ENCODE data around the gene TMEM8B. TPM values are rescaled to one million over a fixed set of nuclear protein-coding genes. Genes with fewer than 3 reads are reported as not detected.
"Not testable (repeated sequence)": the region's sequence is repeated elsewhere in the genome, so short reads cannot be mapped to it uniquely, and the experiment has no call there.

TMEM8B gene
- total RNA-seq, 1 donor from 2014 or later = 4.1 TPM

DNA sequence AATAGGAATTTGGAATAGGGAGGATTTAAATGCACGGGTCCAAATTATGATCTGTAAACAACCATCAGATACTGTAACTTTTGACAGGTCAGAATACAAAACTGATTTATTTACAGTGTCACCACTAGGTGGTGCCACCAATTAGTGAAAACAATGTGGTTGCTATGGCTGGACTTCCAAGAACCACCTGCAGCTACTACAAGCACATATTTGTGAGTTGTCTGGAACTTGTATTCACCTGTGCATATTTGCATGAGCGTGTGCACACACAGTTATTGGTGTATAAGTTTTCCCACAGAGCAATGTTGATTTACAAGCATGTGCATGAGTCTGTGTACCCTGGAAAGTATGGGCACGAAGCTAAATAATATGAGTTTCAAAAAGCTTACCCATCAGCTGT, 74.0 kb downstream of the TMEM8B start:
- FAIRE-seq (peak; percentile 52), DNase-seq (ENCODE audit: low spot score in 2 of 2) (peak; percentile 48 to 55)

DNA sequence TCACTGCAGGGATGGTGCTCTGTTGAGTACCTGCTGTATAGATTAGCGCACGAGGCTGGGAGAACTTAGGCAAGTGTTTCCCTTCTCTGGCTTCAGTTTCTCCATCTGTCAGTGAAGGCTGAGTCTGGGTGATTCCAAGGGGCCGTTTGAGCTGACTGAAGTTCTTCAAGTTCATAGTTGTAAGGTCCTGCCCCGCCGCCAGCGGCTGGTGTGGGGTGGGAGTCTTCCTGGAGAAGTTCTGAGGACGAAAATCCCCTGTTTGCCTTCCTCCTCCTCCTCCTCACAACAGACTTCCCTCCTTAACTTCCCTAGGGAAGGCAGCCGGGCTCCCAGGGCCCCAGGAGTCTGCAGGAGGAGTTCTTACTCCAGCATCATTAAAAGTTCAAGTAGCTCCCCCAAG, 75.3 kb downstream of the TMEM8B start:
- FAIRE-seq = no peak
- no peak for DNase-seq (ENCODE audit: low spot score in 2 of 2)

DNA sequence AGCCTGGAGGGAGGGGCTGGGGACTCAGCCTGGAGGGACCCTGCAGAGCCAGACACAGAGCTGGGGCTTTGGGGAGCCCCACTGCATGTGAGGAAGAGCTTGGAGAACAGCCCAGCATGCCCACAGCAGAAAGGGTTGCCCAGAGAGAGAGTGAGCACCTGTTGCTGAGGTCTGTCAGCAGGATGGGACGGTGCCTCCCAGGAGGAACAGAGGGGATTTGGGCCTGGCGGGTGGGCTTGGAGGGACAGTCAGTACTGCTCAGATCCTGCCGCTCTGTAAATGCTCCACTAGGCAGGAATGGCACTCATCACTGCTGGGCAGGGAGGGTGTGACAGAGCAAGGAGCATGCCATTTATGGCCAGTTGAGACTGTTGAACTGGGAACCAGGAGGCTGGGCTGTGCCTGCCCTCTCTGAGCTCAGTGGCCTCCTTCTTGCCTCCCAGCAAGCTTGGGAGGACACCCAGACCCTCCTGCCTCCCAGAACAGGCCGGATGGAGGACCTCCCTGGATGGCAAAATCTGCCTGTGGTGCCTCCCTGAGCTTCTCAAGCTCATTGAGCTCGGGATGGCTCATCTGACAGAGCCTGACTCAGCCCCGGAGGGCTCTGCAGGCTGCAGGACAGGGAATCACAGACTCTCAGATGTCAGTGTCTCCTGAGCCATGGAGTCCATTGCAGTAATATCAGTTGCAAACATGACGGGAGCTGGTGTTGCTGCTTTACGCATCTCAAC, 76.2 kb downstream of the TMEM8B start:
- DNase-seq (ENCODE audit: low spot score in 2 of 2) = no peak
- no peak for FAIRE-seq

DNA sequence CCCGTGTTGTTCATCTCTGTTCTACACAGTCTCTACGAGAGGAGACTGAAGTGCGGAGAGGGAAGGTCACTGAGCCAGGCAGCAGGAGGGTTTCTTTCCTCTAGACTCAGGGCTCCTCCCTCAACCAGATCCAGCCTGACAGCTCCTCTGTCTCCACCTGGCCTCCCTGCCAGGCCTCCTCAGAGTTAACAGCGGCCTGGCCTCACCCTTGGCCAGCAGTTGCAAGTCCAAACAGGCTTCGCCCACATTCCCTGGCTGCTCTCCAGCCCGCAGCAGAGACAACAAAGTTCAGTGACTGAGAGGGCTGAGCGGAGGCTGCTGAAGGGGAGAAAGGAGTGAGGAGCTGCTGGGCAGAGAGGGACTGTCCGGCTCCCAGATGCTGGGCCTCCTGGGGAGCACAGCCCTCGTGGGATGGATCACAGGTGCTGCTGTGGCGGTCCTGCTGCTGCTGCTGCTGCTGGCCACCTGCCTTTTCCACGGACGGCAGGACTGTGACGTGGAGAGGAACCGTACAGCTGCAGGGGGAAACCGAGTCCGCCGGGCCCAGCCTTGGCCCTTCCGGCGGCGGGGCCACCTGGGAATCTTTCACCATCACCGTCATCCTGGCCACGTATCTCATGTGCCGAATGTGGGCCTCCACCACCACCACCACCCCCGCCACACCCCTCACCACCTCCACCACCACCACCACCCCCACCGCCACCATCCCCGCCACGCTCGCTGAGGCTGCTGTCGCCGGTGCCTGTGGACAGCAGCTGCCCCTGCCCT, 77.1 kb downstream of the TMEM8B start, which contains the start of gene HRCT1:
Gene HRCT1, plus strand, starts transcription at position 291 of the 768 bp plus-strand sequence. Its CDS starts 86 bp downstream, at position 377.
- FAIRE-seq (no peak), DNase-seq (ENCODE audit: low spot score in 2 of 2) (no peak)

DNA sequence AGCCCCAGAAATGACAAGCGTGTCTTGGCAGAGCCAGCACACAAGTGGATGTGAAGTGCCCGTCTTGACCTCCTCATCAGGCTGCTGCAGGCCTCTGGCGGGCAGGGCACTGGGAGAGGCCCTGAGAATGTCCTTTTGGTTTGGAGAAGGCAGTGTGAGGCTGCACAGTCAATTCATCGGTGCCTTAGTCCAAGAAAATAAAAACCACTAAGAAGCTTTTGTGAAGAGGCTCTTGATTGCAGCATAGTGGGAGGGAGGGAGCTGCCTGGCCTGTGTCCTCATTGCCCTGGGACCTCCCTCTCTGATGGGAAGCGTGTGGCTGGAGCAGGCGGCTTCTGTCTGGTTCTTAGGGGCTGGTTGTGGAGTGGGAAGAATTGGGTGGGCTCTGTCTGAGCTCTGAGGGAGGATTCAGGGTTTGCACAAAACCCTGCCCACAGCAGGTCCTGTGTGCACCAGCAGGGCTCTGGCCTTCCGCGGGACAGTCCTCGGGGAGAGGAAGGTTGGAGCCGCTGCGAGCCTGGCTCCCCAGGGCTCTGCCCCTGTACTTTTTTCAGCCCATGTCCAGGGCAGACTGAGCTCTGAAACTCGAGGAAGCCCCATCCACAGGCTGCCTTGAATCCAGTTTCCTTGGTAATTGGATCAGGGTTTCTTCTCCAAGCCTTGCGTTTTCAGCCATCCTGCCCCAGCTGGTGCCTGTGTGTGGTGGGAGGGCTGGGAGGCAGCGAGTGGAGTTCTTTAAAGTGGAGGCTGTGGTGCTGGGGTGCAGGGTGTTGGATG, 78.1 kb downstream of the TMEM8B start:
- no peak for DNase-seq (ENCODE audit: low spot score in 2 of 2)
- no peak for FAIRE-seq

DNA sequence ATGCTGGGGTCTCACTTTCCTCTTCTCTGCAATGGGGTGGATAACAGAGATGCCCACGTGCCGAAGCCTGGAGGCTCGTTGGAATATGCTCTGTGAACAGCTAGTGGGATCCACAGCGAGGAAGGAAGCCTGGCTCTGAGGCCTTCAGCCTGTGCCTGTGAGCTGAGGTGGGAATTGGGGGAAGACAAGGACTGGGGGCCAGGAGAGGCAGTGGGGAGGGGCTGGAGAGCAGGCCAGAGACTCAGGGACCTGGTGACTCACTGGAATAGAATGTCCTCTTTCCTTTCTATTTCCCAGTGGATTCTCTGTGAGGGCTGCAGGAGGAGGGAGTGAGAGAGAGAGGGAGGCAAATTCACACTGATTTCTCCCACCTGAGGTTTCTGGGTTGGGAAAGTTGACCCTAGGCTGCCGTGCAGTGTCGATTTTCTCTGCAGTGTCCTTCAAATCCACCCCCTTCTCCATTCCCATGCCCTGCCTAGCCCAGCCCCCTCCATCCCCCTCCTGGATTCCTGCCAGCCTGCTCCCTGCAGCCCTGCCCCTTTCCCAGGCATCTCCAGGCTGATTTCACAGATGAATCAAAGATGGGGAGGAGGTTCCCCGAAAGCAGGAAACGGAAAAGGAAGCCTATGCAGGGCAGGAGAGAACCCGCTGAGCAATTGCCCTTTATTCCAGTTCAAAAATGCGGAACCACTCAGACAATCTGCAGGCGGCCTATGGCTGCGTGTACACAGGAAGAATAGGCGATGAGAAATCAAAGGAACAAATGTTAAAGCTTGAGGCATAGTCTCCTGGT, 78.9 kb downstream of the TMEM8B start:
- peak; percentile 37 to 71 for DNase-seq (ENCODE audit: low spot score in 2 of 2)
- no peak for FAIRE-seq

DNA sequence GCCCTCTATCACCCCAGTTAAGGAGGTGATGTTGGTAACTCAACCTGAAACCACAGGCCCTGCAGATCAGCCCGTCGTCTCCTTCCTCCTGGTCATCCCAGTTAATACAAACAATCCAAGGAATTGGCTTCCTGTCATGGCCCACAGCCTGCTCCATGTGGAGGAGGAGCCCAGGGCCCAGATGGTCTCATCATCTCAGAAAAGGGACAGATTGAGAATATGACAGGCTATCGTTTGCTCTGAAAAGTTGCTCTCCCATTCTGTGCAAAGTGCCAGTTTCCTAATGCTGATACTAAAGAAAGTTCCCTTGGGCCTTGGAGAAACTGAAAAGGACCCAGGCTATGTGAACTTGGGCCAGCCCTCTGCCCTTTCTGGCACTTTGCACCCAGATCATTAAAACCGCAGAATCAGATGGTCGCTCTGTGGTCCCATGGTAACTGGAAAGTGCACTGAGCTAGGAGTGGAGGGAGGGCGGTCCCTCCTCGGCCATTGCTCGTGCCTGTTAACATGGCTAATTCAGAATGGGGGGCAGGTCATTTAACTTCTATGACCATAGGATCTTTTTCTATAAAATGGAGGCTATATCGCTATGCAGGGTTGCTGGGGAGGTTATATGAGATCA, 79.6 kb downstream of the TMEM8B start:
- FAIRE-seq (no peak), DNase-seq (ENCODE audit: low spot score in 2 of 2) (no peak)

DNA sequence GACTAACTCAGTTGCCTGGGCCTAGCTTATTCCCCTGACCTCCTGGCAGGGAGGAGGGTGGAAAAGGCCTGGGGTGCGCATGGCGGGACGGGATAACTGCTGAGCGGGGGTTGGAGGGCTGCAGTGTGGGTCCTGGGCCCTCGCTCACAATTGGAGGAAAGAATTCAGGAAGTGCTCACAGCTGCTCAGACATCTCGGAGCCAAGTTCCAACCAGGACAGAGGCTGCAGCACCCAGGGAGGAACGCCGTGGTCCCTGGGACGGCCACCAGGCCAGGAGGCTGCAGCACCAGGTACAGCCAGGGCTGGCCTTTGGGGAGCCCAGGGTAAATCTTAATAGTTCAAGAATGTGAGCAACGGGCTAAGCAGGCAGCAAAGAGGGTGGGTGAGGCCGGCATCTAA, 80.2 kb downstream of the TMEM8B start, which contains the start of gene SPAAR:
Gene SPAAR, plus strand, starts transcription at position 217 of the 400 bp plus-strand sequence. CDS start 974 bp downstream, outside the sequence.
- DNase-seq (ENCODE audit: low spot score in 2 of 2) (no peak), FAIRE-seq (no peak)

DNA sequence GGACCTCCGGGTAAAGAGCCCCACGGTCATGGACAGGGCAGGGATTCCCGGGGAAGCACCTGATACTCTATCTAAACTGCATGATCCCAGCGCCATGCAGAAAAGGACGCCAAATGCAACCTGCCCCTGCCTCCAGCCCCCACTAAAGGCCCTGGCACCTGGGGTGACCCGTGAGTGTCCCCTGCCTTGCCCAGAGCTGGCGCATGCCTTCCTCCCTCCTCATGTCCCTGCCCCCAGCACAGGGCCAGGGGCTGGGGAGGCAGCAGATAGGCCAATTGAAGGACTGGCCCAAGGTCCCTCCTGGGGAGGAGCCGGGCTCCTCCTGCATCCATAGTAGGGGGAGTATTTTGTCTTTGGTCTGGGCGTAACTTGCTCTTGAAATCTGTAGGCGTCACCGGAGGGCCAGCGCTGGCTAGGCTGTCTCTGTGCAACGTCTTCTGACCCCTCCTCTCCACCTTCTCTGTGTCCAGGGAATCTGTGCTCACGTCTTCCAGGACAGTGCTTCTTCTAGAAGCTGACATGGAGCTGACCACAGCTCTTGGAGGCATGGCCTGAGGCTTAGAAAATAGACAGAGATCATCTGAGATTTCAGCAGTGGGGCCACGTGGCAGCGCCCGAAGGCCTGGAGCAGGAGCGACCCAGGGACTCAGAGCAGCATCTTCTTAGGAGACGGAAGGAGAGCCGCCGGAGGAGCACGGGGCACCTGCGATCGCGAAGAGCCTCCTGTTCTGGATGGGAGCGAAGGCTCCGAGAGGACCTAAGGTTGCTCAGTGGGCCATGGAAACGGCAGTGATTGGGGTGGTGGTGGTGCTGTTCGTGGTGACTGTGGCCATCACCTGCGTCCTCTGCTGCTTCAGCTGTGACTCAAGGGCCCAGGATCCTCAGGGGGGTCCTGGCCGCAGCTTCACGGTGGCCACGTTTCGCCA, 80.9 kb downstream of the TMEM8B start:
- no peak for FAIRE-seq
- DNase-seq (ENCODE audit: low spot score in 2 of 2) = no peak

DNA sequence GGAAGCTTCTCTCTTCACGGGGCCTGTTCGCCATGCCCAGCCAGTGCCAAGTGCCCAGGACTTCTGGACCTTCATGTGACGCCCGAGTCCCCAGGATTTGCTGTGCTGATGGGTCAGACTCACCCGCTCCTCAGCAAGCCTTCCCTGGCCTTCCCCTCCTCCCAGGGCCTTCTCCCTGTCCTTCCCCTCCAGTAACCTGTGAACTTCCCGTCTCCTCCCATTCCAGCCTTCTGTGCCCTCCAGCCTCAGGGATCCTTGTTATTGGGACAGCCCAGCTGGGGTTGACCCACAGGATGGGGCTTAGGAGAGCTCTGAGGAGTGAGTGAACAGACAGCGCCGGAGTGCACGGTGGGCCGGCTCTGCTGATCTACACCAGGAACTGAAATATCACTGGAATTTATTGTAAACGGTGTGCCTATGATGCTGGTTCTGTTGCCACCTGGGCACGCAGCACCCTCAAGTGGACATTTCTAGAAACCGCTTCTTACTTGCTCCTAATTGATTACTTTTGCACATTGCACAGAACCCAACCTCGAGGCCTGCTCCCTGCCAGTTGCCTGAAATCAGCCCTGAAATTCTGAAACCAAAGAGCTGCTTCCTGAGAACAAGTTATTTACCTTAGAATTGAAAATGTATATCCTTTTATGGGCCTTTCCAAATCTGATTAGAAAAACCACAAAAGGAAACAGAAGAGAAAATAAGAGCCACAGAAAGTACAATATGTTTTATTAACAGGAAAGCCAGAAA, 81.8 kb downstream of the TMEM8B start:
- DNase-seq (ENCODE audit: low spot score in 2 of 2) = no peak
- FAIRE-seq = no peak

DNA sequence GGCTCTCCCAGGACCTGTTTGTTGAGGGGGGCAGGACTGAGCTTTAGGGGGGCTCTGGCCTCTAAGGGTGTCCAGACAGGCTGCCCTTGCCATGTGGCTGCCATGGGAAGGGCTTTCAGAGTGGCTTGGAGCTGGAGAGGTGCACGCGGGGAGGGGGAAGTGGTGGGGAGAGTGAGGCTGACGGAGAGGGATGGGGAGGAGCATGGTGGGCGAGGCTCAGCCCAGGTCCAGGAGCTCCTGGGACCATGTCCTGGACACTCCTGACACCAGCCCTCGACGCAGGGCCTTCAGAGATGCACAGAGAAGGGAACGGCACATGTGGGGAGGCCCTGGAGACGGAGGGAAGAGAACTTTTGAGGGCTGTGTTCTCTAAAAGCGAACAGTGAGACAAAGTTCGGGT, 82.7 kb downstream of the TMEM8B start:
- DNase-seq (ENCODE audit: low spot score in 2 of 2) = no peak
- FAIRE-seq = no peak

DNA sequence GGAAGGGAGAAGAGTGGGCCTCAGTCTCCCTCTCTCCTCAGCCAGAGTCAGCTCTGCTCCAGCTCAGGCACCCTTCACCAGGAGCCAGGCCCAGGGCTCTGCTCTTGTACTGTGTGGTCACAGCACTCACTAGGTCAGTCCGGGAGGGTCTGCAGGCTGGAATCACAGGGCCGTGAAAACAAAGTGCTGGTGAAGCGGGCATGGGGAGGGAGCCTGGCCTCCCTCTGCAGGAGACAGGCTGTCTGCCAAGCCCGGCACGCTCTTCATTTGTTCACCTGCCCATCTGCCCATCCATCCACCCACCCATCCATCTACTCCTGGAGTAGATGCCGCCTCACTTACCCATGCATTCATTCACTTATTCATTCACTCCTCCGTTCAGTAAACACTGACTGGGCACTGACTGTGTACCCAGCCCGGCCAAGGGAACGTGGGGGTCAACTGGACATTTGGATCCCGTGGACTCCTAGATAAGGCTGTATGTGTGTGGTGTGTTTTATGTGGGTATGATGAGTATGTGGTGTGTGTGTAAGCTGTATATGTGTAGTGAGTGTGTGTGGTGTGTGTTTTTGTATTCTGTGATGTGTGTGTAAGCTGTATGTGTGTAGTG, 83.9 kb downstream of the TMEM8B start:
- no peak for DNase-seq (ENCODE audit: low spot score in 2 of 2)
- no peak for FAIRE-seq

DNA sequence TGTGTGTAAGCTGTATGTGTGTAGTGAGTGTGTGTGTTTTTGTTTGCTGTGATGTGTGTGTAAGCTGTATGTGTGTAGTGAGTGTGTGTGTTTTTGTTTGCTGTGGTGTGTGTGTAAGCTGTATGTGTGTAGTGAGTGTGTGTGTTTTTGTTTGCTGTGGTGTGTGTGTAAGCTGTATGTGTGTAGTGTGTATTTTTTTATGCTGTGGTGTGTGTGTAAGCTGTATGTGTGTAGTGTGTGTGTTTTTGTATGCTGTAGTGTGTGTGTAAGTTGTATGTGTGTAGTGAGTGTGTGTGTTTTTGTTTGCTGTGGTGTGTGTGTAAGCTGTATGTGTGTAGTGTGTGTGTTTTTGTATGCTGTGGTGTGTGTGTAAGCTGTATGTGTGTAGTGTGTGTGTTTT, 84.4 kb downstream of the TMEM8B start:
- not testable (repeated sequence) for FAIRE-seq

DNA sequence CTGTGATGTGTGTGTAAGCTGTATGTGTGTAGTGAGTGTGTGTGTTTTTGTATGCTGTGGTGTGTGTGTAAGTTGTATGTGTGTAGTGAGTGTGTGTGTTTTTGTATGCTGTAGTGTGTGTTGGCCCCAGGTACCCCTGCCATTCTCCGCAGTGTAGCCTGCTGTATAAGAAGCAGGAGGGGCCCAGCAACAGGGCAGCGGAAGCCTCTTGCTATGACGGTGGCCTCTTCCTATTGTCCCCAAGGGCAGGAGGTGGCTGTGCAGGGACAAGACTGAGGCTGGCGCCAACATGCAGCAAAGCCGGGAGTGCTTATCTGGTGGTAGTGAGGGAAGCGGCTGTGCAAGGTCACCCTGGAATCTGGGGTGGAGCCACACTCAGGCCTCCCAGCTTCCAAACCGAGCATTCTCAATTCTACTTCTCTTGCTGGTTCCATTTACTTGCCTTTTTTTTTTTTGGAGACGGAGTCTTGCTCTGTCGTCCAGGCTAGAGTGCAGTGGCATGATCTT, 85.3 kb downstream of the TMEM8B start:
- DNase-seq (ENCODE audit: low spot score in 2 of 2) (no peak), FAIRE-seq (peak; percentile 98)

More for the DNA sequence above, 84.4 kb downstream of the TMEM8B start:
- DNase-seq (ENCODE audit: low spot score in 2 of 2) = not testable (repeated sequence)
